BE2C (cell line): ENCODE measurements around the gene PLXDC2.

Experiments used
- DNase-seq: peaks from one replicate; pipeline ENCODE4 v3.0.0-alpha.2; 2020
- H3K27me3 ChIP-seq: fragments of 250-450 bp; sonication (Bioruptor Pico); 2 replicates; pipeline ENCODE4 v1.5.1; 2020; ENCODE audit warnings: mild to moderate bottlenecking
- H3K36me3 ChIP-seq: fragments of 250-450 bp; sonication (Bioruptor Pico); 2 replicates; pipeline ENCODE4 v1.5.1; 2020; ENCODE audit warnings: mild to moderate bottlenecking
- H3K4me1 ChIP-seq: fragments of 250-450 bp; sonication (Bioruptor Pico); 2 replicates; pipeline ENCODE4 v1.5.1; 2020
- H3K4me3 ChIP-seq: 2 replicates; pipeline ENCODE4 v1.5.1; 2011; ENCODE audit warnings: low read depth, low read length
- H3K9me3 ChIP-seq: fragments of 250-450 bp; sonication (Bioruptor Pico); 2 replicates; pipeline ENCODE4 v1.5.1; 2020
- CTCF ChIP-seq: IDR thresholded peaks from 2 replicates; pipeline ENCODE4 v1.5.1; 2012; ENCODE audit warnings: mild to moderate bottlenecking, low read depth, low read length

The PLXDC2 gene

GRCh38 chr10:20133669-20134189, 317.5 kb downstream of the PLXDC2 start:
- Histone ChIP-seq H3K9me3 (no peaks in the 10 kb centered on the region; the same call in 1 of the 2 replicates), H3K4me1 (no peaks in the 10 kb centered on the region), H3K4me3 (no peak overlapping the region), H3K36me3 (no peaks in the 10 kb centered on the region), H3K27me3 (no peaks in the 10 kb centered on the region)
- TF ChIP-seq CTCF = no peak
- DNase-seq = no peak

GRCh38 chr10:20142311-20142710, 326.1 kb downstream of the PLXDC2 start:
- no peaks in the 10 kb centered on the region for H3K9me3 ChIP-seq
- H3K36me3 ChIP-seq = no peaks in the 10 kb centered on the region
- DNase-seq = no peak
- H3K4me1 ChIP-seq = no peaks in the 10 kb centered on the region
- no peak overlapping the region for H3K4me3 ChIP-seq
- TF ChIP-seq CTCF = no peak
- H3K27me3 ChIP-seq = no peaks in the 10 kb centered on the region

- no peak for TF ChIP-seq CTCF
- Histone ChIP-seq H3K27me3 (no peaks in the 10 kb centered on the region), H3K9me3 (no peaks in the 10 kb centered on the region), H3K36me3 (no peaks in the 10 kb centered on the region), H3K4me3 (no peak overlapping the region), H3K4me1 (no peaks in the 10 kb centered on the region)
- DNase-seq = no peak
Observed at GRCh38 chr10:20144268-20144667, 328.0 kb downstream of the PLXDC2 start.

GRCh38 chr10:20146004-20146403, 329.8 kb downstream of the PLXDC2 start:
- no peaks in the 10 kb centered on the region for H3K4me1 ChIP-seq
- no peak for TF ChIP-seq CTCF
- no peak overlapping the region for H3K4me3 ChIP-seq
- H3K36me3 ChIP-seq = no peaks in the 10 kb centered on the region
- no peaks in the 10 kb centered on the region for H3K9me3 ChIP-seq
- no peak for DNase-seq
- no peaks in the 10 kb centered on the region for H3K27me3 ChIP-seq

GRCh38 chr10:20147684-20148083, 331.5 kb downstream of the PLXDC2 start:
- Histone ChIP-seq H3K36me3 (no peaks in the 10 kb centered on the region), H3K4me1 (no peaks in the 10 kb centered on the region), H3K4me3 (no peak overlapping the region), H3K27me3 (no peaks in the 10 kb centered on the region), H3K9me3 (no peaks in the 10 kb centered on the region)
- DNase-seq = no peak
- TF ChIP-seq CTCF = no peak

GRCh38 chr10:20156511-20156910, 340.3 kb downstream of the PLXDC2 start:
- no peaks in the 10 kb centered on the region for H3K36me3 ChIP-seq
- TF ChIP-seq CTCF = no peak
- H3K4me1 ChIP-seq = no peaks in the 10 kb centered on the region
- no peak overlapping the region for H3K4me3 ChIP-seq
- no peaks in the 10 kb centered on the region for H3K9me3 ChIP-seq
- no peak for DNase-seq
- no peaks in the 10 kb centered on the region for H3K27me3 ChIP-seq
